Transverse colon (tissue), 3 donors: Measurements from ENCODE around the gene IL1RL1.

ENCODE experiments used
- EP300 ChIP-seq: sonication (generic); formaldehyde crosslinking; IDR thresholded peaks from one replicate; pipeline ENCODE4 v1.6.1; 2017; ENCODE audit warnings: antibody characterized with exemption, low read depth
- POLR2A ChIP-seq: fragments of 450-650 bp; IDR thresholded peaks from one replicate; pipeline ENCODE4 v1.6.1; 2016; ENCODE audit warnings: antibody characterized with exemption, mild to moderate bottlenecking, moderate library complexity
- TF ChIP-seq, protein P1 (sequence below), 5 experiments: fragments of 200-600 bp in 3 of 5; fragments of 450-650 bp in 2 of 5; sonication (generic) in 3 of 5; IDR thresholded peaks; 1 replicate in 2 of 5; 2 replicates in 3 of 5; pipeline ENCODE4 v1.5.1; 2016 to 2017; ENCODE audit warnings: antibody characterized with exemption in 5 of 5, inconsistent platforms in 3 of 5, mild to moderate bottlenecking in 2 of 5, moderate library complexity in 1 of 5

DNA sequence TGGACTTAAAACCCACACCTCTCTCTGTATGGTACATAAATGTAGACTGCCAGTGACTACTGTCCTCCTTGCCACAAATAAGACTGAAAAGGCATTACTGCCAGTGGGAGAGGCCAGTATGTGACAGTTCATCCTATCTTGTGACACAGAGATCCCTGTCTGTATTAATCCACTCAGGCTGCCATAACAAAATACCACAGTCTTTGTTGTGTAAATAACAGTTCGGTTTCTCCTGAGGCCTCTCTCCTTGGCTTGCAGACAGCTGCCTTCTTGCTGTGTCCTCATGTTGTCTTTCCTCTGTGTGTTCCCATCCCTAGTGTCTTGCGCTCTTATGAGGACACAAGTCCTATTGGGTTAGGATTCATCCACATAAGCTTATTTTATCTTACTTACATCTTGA is 46.4 kb upstream of the IL1RL1 start:
- TF ChIP-seq, protein P1, sequence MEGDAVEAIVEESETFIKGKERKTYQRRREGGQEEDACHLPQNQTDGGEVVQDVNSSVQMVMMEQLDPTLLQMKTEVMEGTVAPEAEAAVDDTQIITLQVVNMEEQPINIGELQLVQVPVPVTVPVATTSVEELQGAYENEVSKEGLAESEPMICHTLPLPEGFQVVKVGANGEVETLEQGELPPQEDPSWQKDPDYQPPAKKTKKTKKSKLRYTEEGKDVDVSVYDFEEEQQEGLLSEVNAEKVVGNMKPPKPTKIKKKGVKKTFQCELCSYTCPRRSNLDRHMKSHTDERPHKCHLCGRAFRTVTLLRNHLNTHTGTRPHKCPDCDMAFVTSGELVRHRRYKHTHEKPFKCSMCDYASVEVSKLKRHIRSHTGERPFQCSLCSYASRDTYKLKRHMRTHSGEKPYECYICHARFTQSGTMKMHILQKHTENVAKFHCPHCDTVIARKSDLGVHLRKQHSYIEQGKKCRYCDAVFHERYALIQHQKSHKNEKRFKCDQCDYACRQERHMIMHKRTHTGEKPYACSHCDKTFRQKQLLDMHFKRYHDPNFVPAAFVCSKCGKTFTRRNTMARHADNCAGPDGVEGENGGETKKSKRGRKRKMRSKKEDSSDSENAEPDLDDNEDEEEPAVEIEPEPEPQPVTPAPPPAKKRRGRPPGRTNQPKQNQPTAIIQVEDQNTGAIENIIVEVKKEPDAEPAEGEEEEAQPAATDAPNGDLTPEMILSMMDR (IDR thresholded peaks at IDR 0.05) = no peak
- TF ChIP-seq POLR2A (no peak), EP300 (no peak)
